Stimulated activated CD4-positive, alpha-beta T cell treated with anti-CD3 and anti-CD28 coated beads, Interleukin-2, amount 100 ng/mL, for 48 hours (primary cell): ENCODE results near the gene FCGR3B.
"Not testable (repeated sequence)": the region's sequence is repeated elsewhere in the genome, so short reads cannot be mapped to it uniquely, and the experiment has no call there.

Experiments
- DNase-seq, 2 donors: peaks; one replicate each; pipeline ENCODE4 v3.0.0-alpha.2; 2020

FCGR3B gene

DNA sequence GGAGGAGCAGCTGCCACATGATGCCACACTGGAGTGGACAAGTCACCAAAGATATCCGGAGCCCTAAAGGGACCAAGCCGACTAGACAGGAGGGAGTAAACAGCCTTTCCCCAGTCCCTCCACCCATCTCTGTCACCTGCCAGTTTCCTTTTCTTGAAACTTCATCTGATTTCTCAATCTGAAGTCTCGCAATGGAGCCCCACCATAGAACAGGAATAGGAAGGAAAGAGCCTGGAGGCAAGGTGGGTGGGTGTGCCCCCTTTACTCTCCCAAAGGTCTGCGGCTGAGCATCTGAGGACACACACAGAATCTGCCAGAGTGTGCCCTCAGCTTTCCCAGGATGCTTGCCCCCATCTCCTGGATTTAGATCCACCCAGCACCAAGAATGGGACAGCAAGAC is at the start of gene FCGR3B:
Gene FCGR3B (minus strand): TSS at position 101 of the 400 bp plus-strand sequence. CDS start 82 bp downstream, at position 19.
- DNase-seq, result no peak

DNA sequence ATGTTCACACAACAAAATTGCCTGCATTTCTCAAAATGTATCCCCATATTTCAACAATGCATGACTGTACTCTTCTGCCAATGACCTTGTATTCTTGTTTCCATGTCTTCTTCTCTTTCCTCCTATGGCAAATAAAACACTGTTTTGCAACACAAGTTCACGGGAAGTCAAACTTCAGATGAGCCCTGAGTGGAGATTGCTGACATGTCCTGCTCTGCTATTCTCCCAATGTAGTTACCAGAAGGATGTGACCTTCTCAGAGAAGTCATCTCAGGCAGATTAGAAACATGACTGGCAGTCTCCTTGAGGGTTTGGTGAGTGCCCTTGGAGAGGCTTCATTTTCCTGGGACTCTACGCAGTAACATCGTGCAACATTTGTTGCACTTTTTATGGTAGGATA is 47.5 kb upstream of the FCGR3B start:
- DNase-seq, result no peak

DNA sequence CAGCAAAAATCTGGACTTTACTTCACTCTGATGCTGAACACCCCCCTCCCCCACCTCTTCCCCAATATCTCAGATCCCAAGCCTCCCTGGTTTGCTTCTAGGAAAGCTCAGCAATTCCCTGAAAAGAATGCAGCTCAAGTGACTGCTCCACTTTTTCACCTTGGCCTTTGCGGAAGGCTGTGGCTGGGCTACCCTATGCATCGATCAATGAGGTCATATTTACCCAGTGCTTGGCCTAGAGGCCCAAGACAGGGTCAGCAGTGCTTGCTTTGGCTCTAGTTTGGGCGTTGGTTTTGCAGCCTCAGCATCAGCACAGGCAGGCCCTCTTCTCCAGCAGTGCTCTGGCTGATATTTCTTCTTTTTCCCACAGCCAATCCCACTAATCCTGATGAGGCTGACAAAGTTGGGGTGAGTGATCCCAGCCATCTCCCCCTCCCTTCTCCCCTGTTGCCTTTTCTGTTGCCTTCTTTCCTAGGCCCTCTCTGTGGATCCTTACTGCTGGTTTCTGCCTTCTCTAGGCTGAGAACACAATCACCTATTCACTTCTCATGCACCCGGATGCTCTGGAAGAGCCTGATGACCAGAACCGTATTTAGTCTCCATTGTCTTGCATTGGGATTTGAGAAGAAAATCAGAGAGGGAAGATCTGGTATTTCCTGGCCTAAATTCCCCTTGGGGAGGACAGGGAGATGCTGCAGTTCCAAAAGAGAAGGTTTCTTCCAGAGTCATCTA is 46.1 kb upstream of the FCGR3B start:
- DNase-seq, result no peak

DNA sequence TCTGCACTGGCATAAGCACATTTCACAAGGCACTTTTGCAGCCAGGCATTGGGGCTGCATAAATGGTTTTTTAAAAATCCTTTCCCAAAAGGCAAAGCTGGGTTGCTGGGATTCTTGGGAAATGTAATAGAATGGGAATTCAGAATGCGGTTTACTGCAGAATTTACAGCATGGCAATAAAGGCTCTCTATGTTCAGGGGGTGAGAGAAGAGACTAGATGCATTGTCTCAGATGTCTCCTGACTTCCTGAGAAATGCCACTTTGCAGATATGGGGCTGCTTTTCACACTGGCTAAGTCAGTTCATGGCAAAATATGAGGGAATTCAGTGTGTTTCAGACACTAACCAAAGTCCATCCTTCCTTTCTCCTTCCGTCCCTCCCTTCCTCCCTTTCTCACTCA is 45.5 kb upstream of the FCGR3B start:
- no peak for DNase-seq

DNA sequence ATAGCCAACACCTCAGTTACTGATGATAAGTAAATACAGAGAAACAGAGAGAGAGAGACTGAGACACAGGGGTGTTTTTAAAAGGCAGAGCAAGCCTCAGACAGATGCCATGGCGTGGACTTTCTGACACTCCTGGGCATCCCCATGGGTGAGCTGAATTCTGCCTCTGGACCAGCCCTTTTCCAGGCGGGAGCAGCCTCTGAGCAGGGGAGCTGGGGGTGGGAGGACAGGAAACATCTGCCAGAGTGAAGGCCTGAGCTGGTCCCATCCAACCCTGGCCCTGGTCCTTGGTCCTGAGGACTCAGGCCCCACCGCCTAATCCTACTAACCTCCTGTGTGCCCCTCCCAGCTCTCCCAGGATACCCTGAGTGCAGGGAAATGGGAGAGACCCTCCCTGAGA is 43.9 kb upstream of the FCGR3B start:
- not testable (repeated sequence) for DNase-seq

DNA sequence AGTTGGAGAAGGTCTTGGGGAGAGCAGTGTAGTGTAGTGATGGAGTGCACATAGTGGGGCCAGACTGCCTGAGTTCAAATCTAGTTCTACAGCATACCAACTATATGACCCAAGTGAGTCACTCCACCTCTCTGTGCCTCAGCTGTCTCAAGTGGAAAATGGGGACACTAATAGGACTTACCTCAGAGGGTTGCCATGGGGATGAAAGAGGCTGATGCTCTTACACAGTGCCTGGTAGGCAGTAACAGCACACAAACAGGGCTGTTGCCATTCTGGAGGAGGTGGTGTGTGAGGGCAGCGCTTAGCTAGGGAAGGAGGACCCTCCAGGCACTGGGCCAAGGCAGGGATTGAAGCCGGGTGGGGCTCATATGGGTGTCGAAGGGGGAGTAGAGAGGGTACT is 43.5 kb upstream of the FCGR3B start:
- not testable (repeated sequence) for DNase-seq

DNA sequence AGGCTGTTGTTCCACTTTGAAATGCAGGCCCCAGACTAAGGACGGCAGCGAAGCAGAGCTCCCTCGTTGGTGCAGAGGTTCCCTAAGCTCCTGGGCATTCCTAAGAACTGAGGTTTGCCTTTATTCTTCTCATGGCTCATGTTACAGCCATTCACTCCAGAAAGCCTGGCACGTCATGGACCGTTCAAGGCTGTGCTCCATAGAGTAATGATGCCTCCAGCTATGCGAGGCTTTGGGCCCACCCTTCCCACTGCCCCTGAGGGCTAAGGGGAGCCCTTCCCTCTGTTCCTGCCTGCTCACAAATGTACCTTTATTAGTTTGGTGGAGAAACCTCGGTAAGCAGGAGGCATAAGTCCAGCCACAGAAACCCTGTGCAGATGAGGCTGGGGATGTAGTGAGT is 42.5 kb upstream of the FCGR3B start:
- not testable (repeated sequence) for DNase-seq

DNA sequence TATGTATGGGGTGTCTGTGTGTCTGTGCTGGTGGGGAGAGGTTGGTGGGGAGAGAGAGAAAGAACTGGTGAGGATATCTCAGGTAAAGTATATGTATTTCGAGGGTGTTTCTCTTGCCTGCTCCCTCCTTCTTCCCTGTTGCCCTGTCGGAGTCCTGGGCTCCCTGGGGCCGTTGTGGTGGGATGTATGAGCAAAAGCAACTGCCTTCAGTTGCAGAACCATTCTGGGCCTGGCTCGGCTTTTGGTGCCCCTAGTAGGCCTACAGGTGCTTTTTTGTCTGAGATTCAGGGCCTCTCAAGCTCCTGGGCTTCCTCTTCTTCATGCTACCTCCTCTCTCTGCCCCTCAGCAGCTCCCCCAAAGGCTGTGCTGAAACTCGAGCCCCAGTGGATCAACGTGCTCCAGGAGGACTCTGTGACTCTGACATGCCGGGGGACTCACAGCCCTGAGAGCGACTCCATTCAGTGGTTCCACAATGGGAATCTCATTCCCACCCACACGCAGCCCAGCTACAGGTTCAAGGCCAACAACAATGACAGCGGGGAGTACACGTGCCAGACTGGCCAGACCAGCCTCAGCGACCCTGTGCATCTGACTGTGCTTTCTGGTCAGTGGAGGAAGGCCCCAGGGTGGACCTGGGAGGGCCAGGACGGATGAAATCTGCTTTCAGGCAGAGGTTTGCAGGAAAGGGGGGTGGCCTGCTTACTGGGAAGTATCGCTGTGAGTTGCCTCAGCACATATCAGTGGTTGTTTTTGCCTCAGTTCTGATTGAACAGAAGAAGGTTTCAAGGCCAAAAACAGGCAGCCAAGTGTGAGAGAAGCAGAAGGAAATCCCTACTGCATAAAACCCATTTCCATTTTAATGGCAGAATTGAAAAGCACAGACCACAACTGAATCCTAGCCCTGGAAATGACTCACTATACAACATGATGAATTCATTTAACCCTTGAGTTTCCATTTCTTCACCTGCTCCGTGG is 40.4 kb upstream of the FCGR3B start:
- not testable (repeated sequence) for DNase-seq

DNA sequence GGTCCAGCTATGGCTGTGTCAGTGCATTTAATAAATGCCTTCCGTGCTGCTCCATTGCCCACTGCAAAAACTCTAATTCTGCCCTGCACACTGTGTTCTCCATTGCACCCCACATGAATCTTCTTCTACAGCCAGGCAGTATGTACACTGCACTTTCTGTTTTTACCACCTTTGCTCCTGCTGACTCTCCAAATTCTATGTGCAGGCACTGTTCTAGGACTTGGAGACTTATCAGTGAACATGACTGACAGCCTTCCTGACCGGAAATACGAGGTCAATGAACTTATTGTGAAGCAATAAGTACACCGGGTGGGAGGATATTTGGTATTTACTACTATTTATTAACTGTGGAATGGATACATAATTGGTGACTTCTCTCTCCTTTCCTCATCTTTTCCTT is 33.7 kb upstream of the FCGR3B start:
- DNase-seq, result not testable (repeated sequence)

DNA sequence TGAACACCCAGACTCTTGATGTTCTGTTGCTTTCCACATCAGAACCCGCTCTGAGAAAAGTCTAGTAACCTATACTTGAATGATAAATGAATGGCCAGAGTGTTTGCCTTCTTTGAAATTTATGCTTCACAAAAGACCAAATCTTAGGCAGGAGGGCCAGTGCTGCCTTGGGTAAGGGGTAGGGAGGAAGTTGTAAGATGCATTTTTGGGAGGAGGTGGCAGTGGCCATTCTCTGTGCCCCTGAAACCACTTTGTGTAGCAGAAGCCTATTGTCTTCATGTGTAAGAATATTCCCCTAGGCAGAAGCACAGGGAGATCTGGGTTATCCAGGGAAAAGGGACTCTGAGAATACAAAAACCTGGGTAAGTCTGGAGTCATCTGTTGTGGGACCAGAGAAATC is 32.6 kb upstream of the FCGR3B start:
- DNase-seq, result not testable (repeated sequence)

DNA sequence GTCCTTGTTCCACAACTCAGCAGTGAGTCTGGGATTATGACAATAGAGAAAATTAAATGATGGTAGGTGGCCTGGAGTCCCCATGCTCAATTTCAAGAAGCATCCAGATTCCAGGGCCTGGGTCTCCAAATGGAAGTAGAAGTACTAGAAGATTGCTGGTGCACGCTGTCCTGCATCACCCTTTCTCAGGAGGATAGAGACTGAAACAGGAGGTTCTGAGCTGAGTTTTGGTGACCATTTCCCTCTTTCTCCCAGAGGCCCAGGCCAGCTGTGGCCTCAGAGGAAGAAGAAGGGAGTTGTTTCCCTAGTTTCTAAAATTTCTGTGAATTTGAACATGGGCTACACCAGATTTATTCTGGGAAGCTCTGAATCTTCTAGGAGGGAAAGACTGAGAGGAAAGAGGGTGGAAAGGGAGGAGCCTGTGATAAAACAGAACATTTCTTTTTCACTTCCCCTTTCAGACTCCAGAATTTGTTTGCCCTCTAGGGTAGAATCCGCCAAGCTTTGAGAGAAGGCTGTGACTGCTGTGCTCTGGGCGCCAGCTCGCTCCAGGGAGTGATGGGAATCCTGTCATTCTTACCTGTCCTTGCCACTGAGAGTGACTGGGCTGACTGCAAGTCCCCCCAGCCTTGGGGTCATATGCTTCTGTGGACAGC is 31.8 kb upstream of the FCGR3B start, which contains the start of gene FCGR2B:
Gene FCGR2B (plus strand): TSS at position 460 of the 656 bp plus-strand sequence. CDS start 99 bp downstream, at position 559.
- DNase-seq, result not testable (repeated sequence)

DNA sequence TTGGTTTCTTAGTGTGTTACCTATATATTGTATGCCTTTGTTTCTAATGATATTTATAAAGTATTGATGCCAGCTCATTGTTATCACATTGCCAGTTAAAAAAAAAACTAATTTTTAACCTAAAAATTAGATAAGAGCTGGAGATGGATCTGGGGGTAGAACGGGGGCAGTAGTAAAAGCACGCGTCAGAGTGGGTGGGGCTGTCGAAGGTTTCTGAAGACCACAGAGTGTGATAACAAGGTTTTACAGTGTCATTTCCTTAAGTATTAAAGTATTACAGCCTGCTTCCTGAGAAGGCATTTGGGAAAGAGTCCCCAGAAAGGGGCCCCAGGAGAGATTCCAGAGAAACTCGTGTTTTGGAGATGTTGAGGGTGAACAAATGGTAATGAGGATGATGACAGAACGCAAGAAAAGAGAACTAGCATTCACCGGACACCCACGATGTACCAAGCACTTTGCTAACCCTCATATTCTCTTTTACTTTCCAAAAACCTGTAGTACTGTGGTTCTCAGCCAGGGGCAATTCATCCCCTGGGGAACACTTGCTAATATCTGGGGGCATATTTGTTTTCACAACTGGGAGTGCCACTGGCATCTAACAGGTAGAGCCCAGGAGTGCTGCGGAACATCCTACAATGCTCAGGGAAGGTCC is 30.8 kb upstream of the FCGR3B start:
- not testable (repeated sequence) for DNase-seq

DNA sequence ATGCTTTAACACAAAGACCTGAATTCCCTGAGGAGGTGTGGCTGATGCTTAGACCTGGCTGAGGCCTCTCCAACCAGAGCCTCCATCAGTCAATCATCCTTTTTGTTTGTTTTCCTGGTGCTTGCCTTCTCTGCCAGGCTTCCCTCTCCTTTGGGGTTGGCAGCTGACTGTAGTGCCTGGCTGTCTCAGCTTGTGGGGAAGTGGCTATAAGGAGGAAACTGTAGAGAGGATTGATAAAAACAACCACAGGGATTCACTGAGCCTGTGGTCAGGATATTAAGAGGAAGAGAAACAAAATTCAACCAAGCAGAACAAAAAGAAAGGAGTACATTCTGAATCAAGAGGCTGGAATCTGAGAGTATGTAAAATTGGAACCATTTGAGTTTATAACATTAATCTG is 27.5 kb upstream of the FCGR3B start:
- DNase-seq, result not testable (repeated sequence)

DNA sequence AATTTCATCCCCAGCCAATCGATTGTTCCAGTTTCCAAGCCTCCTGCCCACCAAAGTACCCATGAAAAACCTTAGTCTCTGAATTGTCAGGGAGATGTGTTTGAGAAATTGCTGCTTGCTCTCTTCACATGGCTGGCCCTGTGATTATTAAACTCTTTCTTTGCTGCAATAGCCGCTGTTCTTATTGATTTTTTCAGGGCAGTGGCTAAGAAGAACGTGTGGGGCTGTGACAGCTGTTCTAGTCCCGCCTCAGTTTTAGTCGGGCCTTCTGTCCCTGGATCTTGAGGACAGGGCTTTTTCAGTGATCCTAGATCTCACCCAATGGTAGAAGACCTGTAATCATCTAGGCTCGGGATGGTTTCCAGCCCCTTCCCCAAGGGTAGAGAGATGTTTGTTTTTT is 23.0 kb upstream of the FCGR3B start:
- DNase-seq, result not testable (repeated sequence)

DNA sequence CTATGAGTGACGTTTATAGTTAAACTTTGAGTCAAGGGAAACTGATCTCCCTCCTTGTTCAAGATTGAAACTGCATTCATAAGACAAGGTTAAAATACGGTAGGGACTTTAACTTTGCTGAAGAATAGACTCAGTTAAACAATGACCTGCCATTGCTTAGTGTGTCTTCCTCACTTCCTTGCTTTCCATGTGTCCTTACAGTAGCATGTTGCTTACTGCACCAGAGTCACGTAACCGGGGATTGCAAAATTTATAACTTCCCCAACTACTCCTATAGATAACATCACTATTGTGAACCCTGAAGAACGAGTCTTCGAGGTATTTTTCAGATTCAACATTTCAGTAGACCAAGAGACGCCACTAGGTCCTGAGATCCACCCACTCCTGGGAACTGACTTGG is 22.6 kb upstream of the FCGR3B start:
- not testable (repeated sequence) for DNase-seq

DNA sequence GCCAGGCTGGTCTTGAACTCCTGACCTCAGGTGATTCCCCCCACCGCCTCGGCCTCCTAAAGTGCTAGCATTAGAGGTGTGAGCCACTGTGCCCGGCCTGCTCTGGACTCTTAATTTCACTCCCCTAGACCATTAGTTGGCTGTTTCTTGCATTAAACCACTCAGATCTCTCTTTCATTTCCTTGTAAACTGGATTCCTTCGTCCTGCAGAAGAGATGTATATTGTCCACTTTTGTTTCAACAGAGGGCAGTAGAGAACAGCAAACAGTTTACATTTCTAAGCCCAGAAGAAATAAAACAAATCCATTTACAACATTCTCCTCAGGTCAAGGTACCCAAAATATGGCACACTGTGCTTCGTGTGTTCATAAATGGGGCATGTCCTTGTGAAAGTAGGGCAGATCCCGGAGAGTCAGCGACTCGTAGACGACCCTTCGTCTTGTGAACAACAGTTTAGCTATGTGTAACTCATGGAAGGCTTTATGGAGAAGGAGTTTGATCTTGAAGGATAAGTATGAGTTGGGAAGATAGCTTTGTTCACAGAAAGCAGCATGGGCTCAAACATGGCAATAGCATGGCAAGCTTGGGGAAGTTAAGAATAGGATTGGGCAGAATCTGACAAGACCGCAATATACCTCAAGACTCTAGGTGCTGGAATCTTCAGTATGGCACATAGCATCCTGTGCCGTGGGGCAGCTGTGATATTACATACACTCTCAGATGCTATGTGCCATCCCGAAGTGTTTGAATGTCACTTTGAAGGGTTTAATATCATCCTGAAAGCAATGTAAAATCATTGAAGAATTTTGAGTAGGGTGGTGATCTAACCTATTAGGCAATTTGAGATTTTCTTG is 16.8 kb upstream of the FCGR3B start:
- not testable (repeated sequence) for DNase-seq

DNA sequence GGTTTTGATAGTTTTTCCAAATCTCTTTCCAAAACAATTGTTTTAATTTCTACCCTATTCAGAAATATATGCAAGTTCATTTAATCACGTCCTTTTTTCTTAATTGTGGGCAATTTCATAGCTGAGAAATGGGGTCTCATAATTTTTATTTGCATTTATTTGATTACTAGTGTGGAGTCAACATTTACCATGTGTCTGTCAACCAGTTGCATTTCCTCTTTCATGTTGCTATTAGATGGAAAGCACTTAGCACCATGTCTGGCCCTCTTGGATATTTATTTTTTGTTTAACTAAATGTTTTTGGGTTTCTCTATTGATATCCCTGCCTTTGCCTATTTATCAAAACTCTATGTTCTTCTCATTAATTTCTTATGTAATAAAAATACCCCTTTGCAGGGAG is 13.9 kb upstream of the FCGR3B start:
- DNase-seq, result not testable (repeated sequence)

DNA sequence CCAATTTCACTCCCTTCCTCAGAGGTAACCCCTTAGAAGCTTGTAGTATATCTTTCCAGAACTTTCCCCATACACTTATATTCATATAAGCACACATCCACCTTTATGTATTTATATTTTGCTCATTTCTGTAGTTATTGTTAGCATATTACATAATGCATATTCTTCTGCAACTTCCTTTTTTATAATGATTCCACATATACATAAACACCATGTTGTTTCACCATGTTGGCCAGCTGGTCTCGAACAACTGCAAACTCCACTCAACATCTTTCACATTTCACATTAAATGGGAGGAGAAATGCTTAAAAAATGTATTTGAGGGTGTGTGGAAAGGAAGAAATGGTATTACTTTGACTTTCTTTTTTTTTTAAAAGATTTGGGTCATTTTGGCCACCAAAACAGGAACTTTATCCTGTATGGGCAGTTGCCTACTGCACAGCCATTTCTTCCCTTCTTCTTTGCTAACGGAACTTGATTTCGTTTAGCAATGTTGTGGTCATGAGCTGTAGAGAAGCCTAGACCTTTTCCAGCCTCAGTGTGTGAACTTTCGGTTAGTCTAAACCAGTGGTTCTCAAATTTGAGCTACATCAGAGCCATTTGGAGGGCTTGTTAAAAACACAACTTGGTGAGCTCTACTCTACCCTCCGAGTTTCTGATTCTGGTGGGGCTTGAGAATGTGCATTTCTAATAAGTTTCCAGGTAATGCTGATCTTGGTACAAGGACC is 12.7 kb upstream of the FCGR3B start:
- DNase-seq, result not testable (repeated sequence)

DNA sequence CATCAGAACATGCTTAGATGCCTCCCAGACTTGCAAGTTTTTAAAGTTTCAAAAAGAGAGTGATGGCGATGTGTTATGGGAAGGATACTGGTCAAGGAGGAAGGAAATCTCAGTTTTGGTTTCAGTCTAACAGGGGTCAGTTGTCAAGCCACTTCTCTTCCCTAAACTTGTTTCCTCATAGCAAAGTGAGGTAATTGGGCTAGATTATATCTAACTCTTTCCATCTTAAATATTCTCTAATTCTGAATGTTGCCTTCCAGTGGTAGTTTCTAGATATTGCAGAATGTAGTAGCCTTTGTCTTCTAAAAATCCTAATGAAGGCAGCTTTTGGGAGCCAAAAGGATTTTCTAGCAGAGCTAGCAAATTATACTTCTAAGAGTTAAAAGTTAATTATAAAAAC is 11.7 kb upstream of the FCGR3B start:
- DNase-seq, result not testable (repeated sequence)

DNA sequence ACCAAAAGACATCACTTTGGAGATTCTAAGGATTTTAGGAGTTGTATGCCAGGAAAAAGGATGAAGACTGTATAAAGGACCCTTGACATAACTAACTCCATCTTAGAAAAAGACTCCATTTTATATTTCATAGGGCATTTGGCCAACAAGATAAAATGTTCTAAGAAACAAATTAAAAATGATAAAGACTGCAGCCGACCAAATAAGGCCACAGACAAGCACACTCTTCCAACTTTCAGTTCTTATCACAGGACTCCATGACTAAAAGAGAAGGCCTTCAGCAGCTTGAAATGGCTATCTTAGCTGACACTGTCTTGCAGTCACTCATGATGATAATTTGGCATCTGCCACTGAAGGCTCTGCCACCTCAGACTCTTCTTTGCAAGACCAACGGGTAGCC is 8.2 kb upstream of the FCGR3B start:
- DNase-seq, result not testable (repeated sequence)
